ENCODE measurements around the gene LMAN1L.

The LMAN1L gene

DNA sequence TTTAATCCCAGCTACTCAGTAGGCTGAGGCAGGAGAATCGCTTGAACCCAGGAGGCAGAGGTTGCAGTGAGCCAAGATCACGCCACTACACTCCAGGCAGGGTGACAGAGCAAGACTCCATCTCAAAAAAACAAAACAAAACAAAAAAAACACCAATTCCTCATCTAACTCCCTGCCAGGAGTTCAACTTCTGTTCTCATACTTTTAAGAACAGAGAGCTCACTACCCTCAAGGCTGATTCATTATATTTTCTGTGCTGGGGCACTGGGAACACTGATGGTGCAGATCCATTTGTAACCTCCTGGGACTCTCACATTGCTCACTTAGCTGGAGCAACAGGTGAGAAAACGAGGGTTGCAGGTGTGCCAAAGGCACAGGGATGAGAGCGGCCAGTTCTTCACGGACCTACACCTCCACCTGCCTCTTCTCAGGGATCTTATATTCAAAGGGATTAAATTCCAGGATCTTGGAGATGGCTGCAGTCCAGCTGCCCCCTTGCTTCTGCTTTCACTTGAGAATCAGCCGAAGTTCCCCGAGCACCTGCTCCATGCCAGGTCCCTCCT, 43.1 kb upstream of the LMAN1L start:
- Histone ChIP-seq H3K36me3 (replicated peaks) (no peaks in the 10 kb centered on the region), H3K27me3 (replicated peaks) (no peaks in the 10 kb centered on the region), H3K27ac (no peak overlapping the region), H3K4me3 (ENCODE audit: low read depth, low read length) (no peak overlapping the region)
- no peak for DNase-seq
- in situ Hi-C loops (cut with HindIII; ENCODE audit: low pct_ligation_motif_present, low sequenced_read_pairs), result loop anchor here (5.0 to 25.0 kb wide), 2 partner anchors 137 to 407 kb away; partner anchors contain the start of gene CYP11A1
- TF ChIP-seq, protein P1, sequence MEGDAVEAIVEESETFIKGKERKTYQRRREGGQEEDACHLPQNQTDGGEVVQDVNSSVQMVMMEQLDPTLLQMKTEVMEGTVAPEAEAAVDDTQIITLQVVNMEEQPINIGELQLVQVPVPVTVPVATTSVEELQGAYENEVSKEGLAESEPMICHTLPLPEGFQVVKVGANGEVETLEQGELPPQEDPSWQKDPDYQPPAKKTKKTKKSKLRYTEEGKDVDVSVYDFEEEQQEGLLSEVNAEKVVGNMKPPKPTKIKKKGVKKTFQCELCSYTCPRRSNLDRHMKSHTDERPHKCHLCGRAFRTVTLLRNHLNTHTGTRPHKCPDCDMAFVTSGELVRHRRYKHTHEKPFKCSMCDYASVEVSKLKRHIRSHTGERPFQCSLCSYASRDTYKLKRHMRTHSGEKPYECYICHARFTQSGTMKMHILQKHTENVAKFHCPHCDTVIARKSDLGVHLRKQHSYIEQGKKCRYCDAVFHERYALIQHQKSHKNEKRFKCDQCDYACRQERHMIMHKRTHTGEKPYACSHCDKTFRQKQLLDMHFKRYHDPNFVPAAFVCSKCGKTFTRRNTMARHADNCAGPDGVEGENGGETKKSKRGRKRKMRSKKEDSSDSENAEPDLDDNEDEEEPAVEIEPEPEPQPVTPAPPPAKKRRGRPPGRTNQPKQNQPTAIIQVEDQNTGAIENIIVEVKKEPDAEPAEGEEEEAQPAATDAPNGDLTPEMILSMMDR (IDR thresholded peaks at IDR 0.05; ENCODE audit: low read depth, low read length, missing control alignments), result no peak

DNA sequence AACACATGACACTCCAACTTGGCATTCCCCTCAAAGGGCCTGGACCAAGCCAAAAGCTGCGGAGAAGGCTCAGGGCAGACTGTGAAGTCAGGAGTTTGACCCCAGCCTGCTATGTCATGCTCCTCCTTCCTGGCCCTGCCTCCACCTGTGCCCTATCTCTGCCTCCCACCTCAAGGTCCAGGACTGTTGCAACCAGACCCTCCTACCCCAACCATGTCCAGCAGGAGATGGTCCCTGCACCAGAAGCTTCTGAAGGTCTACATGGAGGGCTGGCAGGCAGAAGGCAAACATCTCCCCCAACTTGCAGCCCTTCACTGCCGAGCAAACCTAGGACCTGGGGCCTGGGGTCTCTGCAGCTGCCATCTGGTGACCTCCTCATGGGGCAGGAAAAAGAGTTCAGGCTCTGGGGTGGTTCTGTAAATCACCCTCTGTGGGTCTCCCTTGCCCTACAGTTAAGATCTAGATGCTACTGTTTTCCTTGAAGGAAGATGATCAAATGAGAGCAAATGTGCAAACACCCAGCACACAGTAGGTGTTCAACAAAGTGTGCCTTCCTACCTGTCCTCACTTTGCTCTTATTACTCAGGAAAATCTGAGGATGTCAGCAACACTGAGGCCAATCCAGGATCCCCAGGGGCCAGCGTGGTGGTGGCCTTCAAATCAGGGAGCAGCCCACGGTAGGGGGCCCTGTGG, 42.3 kb upstream of the LMAN1L start:
- H3K36me3 ChIP-seq (replicated peaks), result no peaks in the 10 kb centered on the region
- no peak overlapping the region for H3K27ac ChIP-seq
- in situ Hi-C loops (cut with HindIII; ENCODE audit: low pct_ligation_motif_present, low sequenced_read_pairs), result loop anchor here (25.0 kb wide), 1 partner anchor 408 kb away; the partner anchor contains the start of gene CYP11A1
- no peak for DNase-seq
- no peak overlapping the region for H3K4me3 ChIP-seq (ENCODE audit: low read depth, low read length)
- TF ChIP-seq, protein P1 (IDR thresholded peaks at IDR 0.05; ENCODE audit: low read depth, low read length, missing control alignments), result no peak
- H3K27me3 ChIP-seq (replicated peaks), result no peaks in the 10 kb centered on the region

DNA sequence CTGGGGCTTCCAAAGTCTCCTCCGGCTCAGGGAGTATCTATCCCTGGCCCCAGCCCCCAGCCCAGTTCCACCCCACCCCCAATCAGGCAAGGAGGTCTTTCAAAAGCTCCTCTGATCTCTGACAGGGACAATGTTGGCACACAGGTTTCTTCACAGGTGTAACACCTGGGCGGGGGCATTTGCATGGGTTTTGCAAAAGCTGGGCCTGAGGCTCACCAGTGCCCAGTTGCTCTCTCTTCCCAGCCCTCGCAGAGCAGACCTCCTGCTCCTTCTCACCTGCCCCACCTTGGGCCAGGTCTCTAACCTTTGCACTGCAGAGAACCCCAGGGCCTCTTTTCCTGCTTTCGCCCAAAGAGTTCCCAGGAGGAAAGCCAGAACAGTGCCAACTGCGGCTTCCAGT, 39.3 kb upstream of the LMAN1L start:
- in situ Hi-C loops (cut with HindIII; ENCODE audit: low pct_ligation_motif_present, low sequenced_read_pairs), result loop anchor here (25.0 kb wide), 1 partner anchor 411 kb away; the partner anchor contains the start of gene CYP11A1

DNA sequence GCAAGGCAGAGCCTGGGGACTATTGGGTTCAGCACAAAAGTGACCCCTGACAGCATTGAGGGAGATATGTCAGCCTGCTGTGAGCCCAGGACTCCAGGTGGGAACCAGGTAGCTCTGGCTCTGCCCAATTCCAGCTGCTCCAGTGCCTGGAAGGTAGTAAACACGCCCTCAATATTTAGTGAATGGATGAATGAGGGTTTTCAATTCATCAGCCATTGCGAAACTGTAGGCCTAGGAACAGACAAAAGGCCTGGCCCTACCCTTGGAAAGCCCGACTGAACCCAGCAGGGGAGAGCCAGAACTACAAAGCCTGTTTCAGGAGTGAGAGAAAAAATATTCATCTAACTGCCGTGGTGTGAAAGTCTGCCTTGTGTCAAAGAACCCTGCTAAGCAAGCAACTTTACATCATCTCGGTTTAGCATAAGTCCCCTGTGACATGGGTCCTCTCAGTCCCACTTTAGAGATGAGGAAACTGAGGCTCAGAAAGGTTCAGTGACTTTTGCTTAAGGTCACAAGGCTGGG, 38.8 kb upstream of the LMAN1L start:
- Histone ChIP-seq H3K36me3 (replicated peaks) (no peaks in the 10 kb centered on the region), H3K27me3 (replicated peaks) (no peaks in the 10 kb centered on the region), H3K27ac (no peak overlapping the region), H3K4me3 (ENCODE audit: low read depth, low read length) (no peak overlapping the region)
- TF ChIP-seq, protein P1 (IDR thresholded peaks at IDR 0.05; ENCODE audit: low read depth, low read length, missing control alignments), result no peak
- in situ Hi-C loops (cut with HindIII; ENCODE audit: low pct_ligation_motif_present, low sequenced_read_pairs), result loop anchor here (25.0 kb wide), 1 partner anchor 411 kb away; the partner anchor contains the start of gene CYP11A1
- no peak for DNase-seq

More for the DNA sequence above, 39.3 kb upstream of the LMAN1L start:
- Histone ChIP-seq H3K27me3 (replicated peaks) (no peaks in the 10 kb centered on the region), H3K27ac (no peak overlapping the region), H3K4me3 (ENCODE audit: low read depth, low read length) (no peak overlapping the region), H3K36me3 (replicated peaks) (no peaks in the 10 kb centered on the region)
- TF ChIP-seq, protein P1 (IDR thresholded peaks at IDR 0.05; ENCODE audit: low read depth, low read length, missing control alignments), result no peak
- DNase-seq, result no peak

DNA sequence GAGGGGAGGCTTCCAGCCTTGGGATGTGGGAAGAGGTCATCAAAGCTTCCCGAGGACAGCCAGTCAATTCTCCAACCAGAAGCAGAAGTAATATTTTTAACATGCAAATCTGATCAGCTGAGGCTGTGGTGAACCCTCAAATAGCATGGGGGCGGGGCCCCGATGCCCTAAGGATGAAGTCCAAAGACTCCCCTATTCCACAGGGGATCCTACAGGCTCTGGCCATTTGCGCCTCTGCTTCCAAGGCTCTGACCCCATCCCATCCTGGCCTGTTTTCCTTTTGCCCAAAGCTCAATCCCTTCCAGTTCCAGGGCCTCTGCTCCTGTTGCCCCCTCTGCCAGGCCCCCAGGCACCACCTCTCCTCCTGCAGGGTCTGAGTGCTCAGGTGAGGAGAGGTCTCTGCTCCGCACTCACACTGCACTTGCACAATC, 37.5 kb upstream of the LMAN1L start:
- no peak for DNase-seq
- TF ChIP-seq, protein P1 (IDR thresholded peaks at IDR 0.05; ENCODE audit: low read depth, low read length, missing control alignments), result no peak
- Histone ChIP-seq H3K27ac (no peak overlapping the region), H3K36me3 (replicated peaks) (no peaks in the 10 kb centered on the region), H3K27me3 (replicated peaks) (no peaks in the 10 kb centered on the region), H3K4me3 (ENCODE audit: low read depth, low read length) (no peak overlapping the region)
- in situ Hi-C loops (cut with HindIII; ENCODE audit: low pct_ligation_motif_present, low sequenced_read_pairs), result no loop called here
